ENCODE results near the gene AJAP1. TPM values are rescaled to one million over a fixed set of nuclear protein-coding genes. Genes with fewer than 3 reads are reported as not detected.

The AJAP1 gene
- total RNA-seq, 2 donors from 2014 or later: 0.04 to 0.08 TPM

DNA sequence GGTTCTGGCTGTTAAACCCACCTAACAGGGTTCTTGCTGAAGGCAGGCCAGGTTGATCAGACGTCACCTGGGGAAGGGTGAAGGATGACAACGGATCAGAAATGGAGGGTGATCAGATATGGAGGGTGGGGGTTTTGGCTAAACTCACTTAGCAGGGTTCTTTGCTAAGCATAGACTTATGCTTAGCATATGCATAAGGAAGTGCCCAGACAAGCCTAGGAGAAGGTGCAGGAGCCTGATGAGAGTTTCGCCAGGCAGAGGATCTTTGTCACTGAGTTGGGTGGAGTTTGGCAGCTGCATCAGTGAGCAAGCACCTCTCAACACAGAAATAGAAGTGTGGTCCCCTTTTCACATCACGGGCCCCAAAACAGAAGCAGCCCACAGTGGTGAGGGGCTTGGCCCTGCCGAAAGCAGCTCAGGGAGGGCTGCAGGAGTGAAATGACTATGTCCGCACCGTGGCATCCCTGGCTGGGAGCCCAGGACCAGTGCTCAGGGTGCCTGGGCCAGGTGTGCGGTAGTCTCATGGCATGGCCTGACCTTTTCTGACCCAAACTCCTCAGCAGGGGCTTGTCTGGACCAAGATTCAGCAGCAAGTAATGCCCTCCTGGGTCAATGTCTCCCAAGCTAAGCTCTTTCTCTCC, 101.6 kb downstream of the AJAP1 start:
- TF ChIP-seq, protein P1, sequence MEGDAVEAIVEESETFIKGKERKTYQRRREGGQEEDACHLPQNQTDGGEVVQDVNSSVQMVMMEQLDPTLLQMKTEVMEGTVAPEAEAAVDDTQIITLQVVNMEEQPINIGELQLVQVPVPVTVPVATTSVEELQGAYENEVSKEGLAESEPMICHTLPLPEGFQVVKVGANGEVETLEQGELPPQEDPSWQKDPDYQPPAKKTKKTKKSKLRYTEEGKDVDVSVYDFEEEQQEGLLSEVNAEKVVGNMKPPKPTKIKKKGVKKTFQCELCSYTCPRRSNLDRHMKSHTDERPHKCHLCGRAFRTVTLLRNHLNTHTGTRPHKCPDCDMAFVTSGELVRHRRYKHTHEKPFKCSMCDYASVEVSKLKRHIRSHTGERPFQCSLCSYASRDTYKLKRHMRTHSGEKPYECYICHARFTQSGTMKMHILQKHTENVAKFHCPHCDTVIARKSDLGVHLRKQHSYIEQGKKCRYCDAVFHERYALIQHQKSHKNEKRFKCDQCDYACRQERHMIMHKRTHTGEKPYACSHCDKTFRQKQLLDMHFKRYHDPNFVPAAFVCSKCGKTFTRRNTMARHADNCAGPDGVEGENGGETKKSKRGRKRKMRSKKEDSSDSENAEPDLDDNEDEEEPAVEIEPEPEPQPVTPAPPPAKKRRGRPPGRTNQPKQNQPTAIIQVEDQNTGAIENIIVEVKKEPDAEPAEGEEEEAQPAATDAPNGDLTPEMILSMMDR (IDR thresholded peaks at IDR 0.05): no peak
- no peaks in the 10 kb centered on the region for H3K36me3 ChIP-seq
- H3K9me3 ChIP-seq: peaks cover 0 to 11% of the 10 kb centered on the region in 2 donors
- no peak overlapping the region for H3K4me3 ChIP-seq
- no peak overlapping the region for H3K27ac ChIP-seq
- H3K4me1 ChIP-seq: no peaks in the 10 kb centered on the region
- no peak for DNase-seq (ENCODE audit: low spot score)
- H3K27me3 ChIP-seq: no peaks in the 10 kb centered on the region

DNA sequence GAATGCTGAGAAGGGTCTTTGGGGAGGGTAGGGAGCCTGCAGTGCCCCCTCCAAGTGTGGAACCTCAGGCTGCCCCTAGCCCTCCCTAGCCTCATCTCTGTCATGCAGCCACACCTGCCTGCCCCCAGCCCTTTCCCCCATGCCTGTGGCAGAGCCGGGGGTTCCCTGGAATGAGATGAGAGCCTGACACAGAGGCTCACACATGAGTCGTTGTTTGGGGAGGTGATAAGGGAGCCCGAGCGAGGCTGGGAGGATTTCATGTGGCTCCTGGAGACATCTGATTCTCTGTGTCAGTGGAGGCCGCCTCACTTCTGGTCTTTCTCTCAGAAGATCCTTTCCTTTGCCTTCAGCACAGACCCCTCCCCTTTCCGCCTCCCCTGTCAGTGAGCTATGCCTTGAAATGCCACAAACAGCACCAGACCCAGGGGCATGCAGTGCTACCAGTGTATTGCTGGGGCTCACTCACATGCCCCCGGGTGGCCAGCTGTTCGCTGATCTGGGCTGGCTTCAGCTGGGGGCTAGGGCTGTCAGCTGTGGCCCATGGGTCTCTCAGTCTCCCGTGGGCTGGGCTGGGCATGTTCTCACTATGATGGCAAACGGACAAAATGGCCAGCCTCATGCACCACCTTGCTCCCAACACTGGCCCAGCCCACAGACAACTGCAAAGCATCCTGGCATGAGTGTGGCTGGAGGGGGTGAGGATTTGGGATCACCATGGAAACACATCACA, 102.6 kb downstream of the AJAP1 start:
- no peaks in the 10 kb centered on the region for H3K4me1 ChIP-seq
- no peaks in the 10 kb centered on the region for H3K36me3 ChIP-seq
- TF ChIP-seq, protein P1 (IDR thresholded peaks at IDR 0.05): no peak
- DNase-seq (ENCODE audit: low spot score): no peak
- no peak overlapping the region for H3K27ac ChIP-seq
- no peak overlapping the region for H3K4me3 ChIP-seq
- no peaks in the 10 kb centered on the region for H3K27me3 ChIP-seq
- peaks cover 0 to 11% of the 10 kb centered on the region in 2 donors for H3K9me3 ChIP-seq

DNA sequence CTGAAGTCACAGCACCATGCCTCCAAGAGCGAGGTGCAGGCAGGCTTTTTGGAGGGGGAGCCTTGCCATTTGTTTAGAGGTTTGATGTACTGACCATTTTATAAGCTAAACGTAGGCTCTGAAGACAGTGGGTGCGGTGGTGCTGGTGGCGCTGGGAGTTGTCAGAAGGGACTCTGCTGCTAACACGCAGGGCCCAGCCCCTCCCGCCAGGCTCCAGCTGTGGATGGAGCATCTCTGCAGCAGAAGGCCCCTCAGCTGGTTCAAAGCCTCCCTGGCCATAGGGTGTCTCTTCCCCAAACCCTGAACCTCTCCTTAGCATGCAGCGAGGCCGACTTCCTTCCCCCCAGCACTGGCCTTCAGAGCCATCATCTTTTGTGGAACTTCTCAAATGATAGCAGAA, 105.3 kb downstream of the AJAP1 start:
- TF ChIP-seq, protein P1 (IDR thresholded peaks at IDR 0.05): no peak
- no peak overlapping the region for H3K27ac ChIP-seq
- no peak for DNase-seq (ENCODE audit: low spot score)
- H3K9me3 ChIP-seq: no peaks in the 10 kb centered on the region
- no peak overlapping the region for H3K4me3 ChIP-seq
- no peaks in the 10 kb centered on the region for H3K36me3 ChIP-seq
- H3K27me3 ChIP-seq: no peaks in the 10 kb centered on the region
- no peaks in the 10 kb centered on the region for H3K4me1 ChIP-seq

DNA sequence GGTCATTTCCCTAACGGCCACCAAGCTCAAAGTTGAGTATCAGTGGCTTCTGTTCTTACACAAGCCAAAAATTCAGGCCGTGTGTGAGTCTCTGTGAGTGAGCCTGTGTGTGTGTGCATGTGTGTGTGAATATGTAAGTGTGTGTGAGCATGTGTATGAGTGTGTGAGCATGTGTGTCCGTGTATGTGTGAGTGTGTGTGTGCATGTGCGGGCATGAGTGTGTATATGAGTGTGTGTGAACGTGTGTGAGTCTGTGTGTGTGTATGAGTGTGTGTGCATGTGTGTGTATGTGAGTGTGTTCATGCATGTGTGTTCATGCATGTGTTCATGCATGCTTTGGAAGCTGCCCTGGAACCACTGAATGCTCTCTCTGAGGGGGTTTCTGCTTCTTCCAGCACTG, 105.7 kb downstream of the AJAP1 start:
- H3K4me3 ChIP-seq: no peak overlapping the region
- TF ChIP-seq, protein P1 (IDR thresholded peaks at IDR 0.05): no peak
- H3K27me3 ChIP-seq: no peaks in the 10 kb centered on the region
- H3K36me3 ChIP-seq: no peaks in the 10 kb centered on the region
- no peak overlapping the region for H3K27ac ChIP-seq
- DNase-seq (ENCODE audit: low spot score): no peak
- H3K4me1 ChIP-seq: no peaks in the 10 kb centered on the region
- no peaks in the 10 kb centered on the region for H3K9me3 ChIP-seq

DNA sequence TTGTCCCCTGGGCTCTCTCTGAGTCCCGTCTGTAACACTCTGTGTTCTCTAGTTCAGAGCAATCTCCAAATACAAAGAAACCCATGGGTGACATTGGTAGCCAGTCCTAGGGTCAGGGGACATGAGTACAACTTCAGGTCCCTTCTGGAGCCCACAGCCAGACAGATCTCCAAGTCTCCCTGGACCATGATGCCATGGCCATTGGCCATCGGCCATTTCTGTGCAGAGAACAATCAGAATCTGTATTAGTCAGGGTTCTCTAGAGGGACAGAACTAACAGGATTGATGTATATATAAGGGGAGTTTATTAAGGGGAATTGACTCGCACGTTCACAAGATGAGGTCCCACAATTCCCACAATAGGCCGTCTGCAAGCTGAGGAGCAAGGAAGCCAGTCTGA, 106.9 kb downstream of the AJAP1 start:
- Histone ChIP-seq H3K36me3 (no peaks in the 10 kb centered on the region), H3K27me3 (no peaks in the 10 kb centered on the region), H3K27ac (no peak overlapping the region), H3K4me3 (no peak overlapping the region), H3K9me3 (no peaks in the 10 kb centered on the region), H3K4me1 (no peaks in the 10 kb centered on the region)
- no peak for DNase-seq (ENCODE audit: low spot score)
- TF ChIP-seq, protein P1 (IDR thresholded peaks at IDR 0.05): no peak
